ENCODE data around the gene ATAD3A.
"Not testable (repeated sequence)": the region's sequence is repeated elsewhere in the genome, so short reads cannot be mapped to it uniquely, and the experiment has no call there.

ATAD3A gene

GRCh38 chr1:1489861-1490260, 22.1 kb upstream of the ATAD3A start:
- no peak for DNase-seq (ENCODE audit: low read depth, low spot score)

- no peak for DNase-seq (ENCODE audit: low read depth, low spot score)
Measured at GRCh38 chr1:1490633-1491230, 21.2 kb upstream of the ATAD3A start.

- DNase-seq (ENCODE audit: low read depth, low spot score): no peak
Measured at GRCh38 chr1:1491601-1492000, 20.4 kb upstream of the ATAD3A start.

- DNase-seq (ENCODE audit: low read depth, low spot score): not testable (repeated sequence)
Measured at GRCh38 chr1:1494311-1494710, 17.7 kb upstream of the ATAD3A start.

- not testable (repeated sequence) for DNase-seq (ENCODE audit: low read depth, low spot score)
Measured at GRCh38 chr1:1495461-1495975, 16.4 kb upstream of the ATAD3A start.

GRCh38 chr1:1504777-1505365, 7.1 kb upstream of the ATAD3A start:
- peak; percentile 32 for DNase-seq (ENCODE audit: low read depth, low spot score)

GRCh38 chr1:1505366-1505798, 6.6 kb upstream of the ATAD3A start:
- not testable (repeated sequence) for DNase-seq (ENCODE audit: low read depth, low spot score)

- not testable (repeated sequence) for DNase-seq (ENCODE audit: low read depth, low spot score)
Measured at GRCh38 chr1:1505801-1506200, 6.2 kb upstream of the ATAD3A start.

GRCh38 chr1:1507305-1507704, 4.7 kb upstream of the ATAD3A start:
- no peak for DNase-seq (ENCODE audit: low read depth, low spot score)

- not testable (repeated sequence) for DNase-seq (ENCODE audit: low read depth, low spot score)
Measured at GRCh38 chr1:1508775-1509464, 3.0 kb upstream of the ATAD3A start.

- not testable (repeated sequence) for DNase-seq (ENCODE audit: low read depth, low spot score)
Measured at GRCh38 chr1:1509465-1509850, 2.5 kb upstream of the ATAD3A start.

- no peak for DNase-seq (ENCODE audit: low read depth, low spot score)
Measured at GRCh38 chr1:1510912-1511532, 940 bp upstream of the ATAD3A start.

GRCh38 chr1:1512425-1512824, 463 bp downstream of the ATAD3A start:
- DNase-seq (ENCODE audit: low read depth, low spot score): not testable (repeated sequence)

- DNase-seq (ENCODE audit: low read depth, low spot score): not testable (repeated sequence)
Measured at GRCh38 chr1:1513675-1514074, 1.7 kb downstream of the ATAD3A start.

- not testable (repeated sequence) for DNase-seq (ENCODE audit: low read depth, low spot score)
Measured at GRCh38 chr1:1514376-1514775, 2.4 kb downstream of the ATAD3A start.

GRCh38 chr1:1516923-1517322, 5.0 kb downstream of the ATAD3A start:
- not testable (repeated sequence) for DNase-seq (ENCODE audit: low read depth, low spot score)

GRCh38 chr1:1517973-1518620, 6.1 kb downstream of the ATAD3A start:
- no peak for DNase-seq (ENCODE audit: low read depth, low spot score)

GRCh38 chr1:1518621-1519007, 6.7 kb downstream of the ATAD3A start:
- not testable (repeated sequence) for DNase-seq (ENCODE audit: low read depth, low spot score)

GRCh38 chr1:1519805-1520505, 8.0 kb downstream of the ATAD3A start:
- DNase-seq (ENCODE audit: low read depth, low spot score): not testable (repeated sequence)

- no peak for DNase-seq (ENCODE audit: low read depth, low spot score)
Measured at GRCh38 chr1:1521331-1521730, 9.4 kb downstream of the ATAD3A start.

- not testable (repeated sequence) for DNase-seq (ENCODE audit: low read depth, low spot score)
Measured at GRCh38 chr1:1522536-1522935, 10.6 kb downstream of the ATAD3A start.

Data from activated naive CD8-positive, alpha-beta T cell treated with anti-CD3 and anti-CD28 coated beads, Interleukin-2, amount 50 U/mL, for 16 hours (primary cell).